Mesenchymal stem cell (in vitro differentiated cells and primary cell): ENCODE results near the gene OPN1SW.
A peak's percentile ranks its signal among the peaks of the same experiment; 100 is the strongest.

ENCODE experiments used
- DNase-seq: peaks from one replicate; pipeline ENCODE4 v3.0.0-alpha.2; 2013
- H2AFZ ChIP-seq: one replicate; pipeline ENCODE4 v1.6.1; 2013; ENCODE audit warnings: low read depth, mild to moderate bottlenecking, control low read depth, inconsistent platforms, low read length, moderate library complexity
- H2AK5ac ChIP-seq: 2 replicates; pipeline ENCODE4 v1.6.1; 2013; ENCODE audit warnings: low read length, moderate library complexity, mild to moderate bottlenecking, inconsistent platforms; ENCODE audit not compliant: severe bottlenecking
- H2BK120ac ChIP-seq: one replicate; pipeline ENCODE4 v1.6.1; 2013; ENCODE audit warnings: low read depth, mild to moderate bottlenecking, inconsistent platforms, low read length, moderate library complexity
- H2BK12ac ChIP-seq, 2 experiments: one replicate each; pipeline ENCODE4 v1.6.1; 2013; ENCODE audit warnings: inconsistent platforms in 2 of 2, low read length in 2 of 2, mild to moderate bottlenecking in 2 of 2, moderate library complexity in 2 of 2, control low read depth in 1 of 2
- H2BK15ac ChIP-seq: one replicate; pipeline ENCODE4 v1.6.1; 2013; ENCODE audit warnings: mild to moderate bottlenecking, low read depth, inconsistent platforms; ENCODE audit not compliant: poor library complexity, severe bottlenecking
- H2BK5ac ChIP-seq: 2 replicates; pipeline ENCODE4 v1.6.1; 2013; ENCODE audit warnings: low read depth, mild to moderate bottlenecking, low read length, control low read depth, inconsistent platforms; ENCODE audit not compliant: poor library complexity, severe bottlenecking
- H3K14ac ChIP-seq, 2 experiments: one replicate each; pipeline ENCODE4 v1.6.1; 2013; ENCODE audit warnings: inconsistent platforms in 2 of 2, low read length in 2 of 2, control low read depth in 1 of 2, mild to moderate bottlenecking in 1 of 2, moderate library complexity in 1 of 2
- H3K18ac ChIP-seq, 2 experiments: one replicate each; pipeline ENCODE4 v1.6.1; 2013; ENCODE audit warnings: inconsistent platforms in 2 of 2, low read length in 2 of 2, control low read depth in 1 of 2, low read depth in 1 of 2, mild to moderate bottlenecking in 1 of 2
- H3K23ac ChIP-seq, 2 experiments: one replicate each; pipeline ENCODE4 v1.6.1; 2013; ENCODE audit warnings: inconsistent platforms in 2 of 2, low read length in 2 of 2, mild to moderate bottlenecking in 2 of 2, moderate library complexity in 2 of 2, control low read depth in 1 of 2
- H3K27ac ChIP-seq: 2 replicates; pipeline ENCODE4 v1.5.1; 2013; ENCODE audit warnings: mild to moderate bottlenecking, moderate library complexity, low read length, control low read depth, inconsistent platforms; ENCODE audit not compliant: poor library complexity, severe bottlenecking
- H3K27me3 ChIP-seq, 2 experiments: 2 replicates each; pipeline versions ENCODE4 v1.6.1 to v1.7.0; 2013; ENCODE audit warnings: low read length in 2 of 2, mild to moderate bottlenecking in 2 of 2, moderate library complexity in 2 of 2, control low read depth in 1 of 2, inconsistent platforms in 1 of 2; ENCODE audit not compliant: control insufficient read depth in 1 of 2, insufficient read depth in 1 of 2
- H3K36me3 ChIP-seq, 2 experiments: 2 replicates each; pipeline versions ENCODE4 v1.6.1 to v1.7.0; 2013; ENCODE audit warnings: low read length in 2 of 2, control low read depth in 1 of 2, inconsistent platforms in 1 of 2, low read depth in 1 of 2, mild to moderate bottlenecking in 1 of 2; ENCODE audit not compliant: insufficient read depth in 2 of 2, control insufficient read depth in 1 of 2
- H3K4ac ChIP-seq, 2 experiments: one replicate each; pipeline ENCODE4 v1.6.1; 2013; ENCODE audit warnings: inconsistent platforms in 2 of 2, low read length in 2 of 2, mild to moderate bottlenecking in 2 of 2, moderate library complexity in 2 of 2, control low read depth in 1 of 2, low read depth in 1 of 2
- H3K4me1 ChIP-seq: 2 replicates; pipeline ENCODE4 v1.6.1; 2013; ENCODE audit warnings: low read depth, low read length, control low read depth; ENCODE audit not compliant: control insufficient read depth, insufficient read depth
- H3K4me2 ChIP-seq: 2 replicates; pipeline ENCODE4 v1.6.1; 2013; ENCODE audit warnings: low read length, mild to moderate bottlenecking, inconsistent platforms; ENCODE audit not compliant: poor library complexity, severe bottlenecking
- H3K4me3 ChIP-seq, 2 experiments: 2 replicates each; pipeline versions ENCODE4 v1.5.1 to v1.7.0; 2013; ENCODE audit warnings: low read length in 2 of 2, mild to moderate bottlenecking in 2 of 2, control low read depth in 1 of 2, low read depth in 1 of 2; ENCODE audit not compliant: insufficient read depth in 1 of 2
- H3K79me1 ChIP-seq: replicated peaks from 2 replicates; pipeline ENCODE4 v1.6.1; 2013; ENCODE audit warnings: mild to moderate bottlenecking, control low read depth, low read length, inconsistent platforms; ENCODE audit not compliant: poor library complexity, severe bottlenecking
- H3K9ac ChIP-seq: 2 replicates; pipeline ENCODE4 v1.7.0; 2013; ENCODE audit warnings: mild to moderate bottlenecking, low read length, moderate library complexity
- H3K9me3 ChIP-seq: 2 replicates; pipeline ENCODE4 v1.7.0; 2013; ENCODE audit warnings: mild to moderate bottlenecking, low read length; ENCODE audit not compliant: control insufficient read depth
- H4K8ac ChIP-seq: one replicate; pipeline ENCODE4 v1.6.1; 2013; ENCODE audit warnings: inconsistent platforms, mild to moderate bottlenecking, low read length, moderate library complexity
- H4K91ac ChIP-seq: one replicate; pipeline ENCODE4 v1.6.1; 2013; ENCODE audit warnings: mild to moderate bottlenecking, low read length, inconsistent platforms
- WGBS: methylation state at CpG from one replicate; pipeline ENCODE4 v1.1.7; 2013; ENCODE audit warnings: mixed read lengths; 5-methylcytosine and 5-hydroxymethylcytosine counted together

OPN1SW gene

DNA sequence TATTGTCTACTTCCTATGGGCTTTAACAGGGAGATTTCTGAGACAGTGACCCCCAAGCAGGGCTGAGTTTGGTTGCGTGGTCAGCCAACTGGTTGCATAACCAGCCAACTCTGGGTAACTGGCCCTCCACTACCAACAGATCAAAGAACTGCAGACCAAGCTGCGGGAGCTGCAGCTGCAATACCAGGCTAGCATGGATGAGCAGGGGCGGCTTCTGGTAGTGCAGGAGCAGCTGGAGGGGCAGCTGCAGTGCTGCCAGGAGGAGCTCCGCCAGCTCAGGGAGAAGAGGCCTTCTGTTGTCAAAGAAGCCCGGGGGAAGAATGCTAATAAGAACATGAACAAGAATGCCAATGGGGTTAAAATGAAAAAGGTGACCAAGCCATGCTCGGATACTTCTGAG lies 38.9 kb upstream of the OPN1SW start:
- Histone ChIP-seq H4K91ac (no peak overlapping the region), H3K4me1 (peaks cover 2% of the 10 kb centered on the region), H3K23ac (no peak overlapping the region), H2BK5ac (no peak overlapping the region), H3K4me2 (no peak overlapping the region), H3K36me3 (peaks cover 0 to 8% of the 10 kb centered on the region in 2 experiments), H2BK15ac (no peak overlapping the region), H3K4ac (no peak overlapping the region), H4K8ac (no peak overlapping the region), H3K18ac (no peak overlapping the region), H3K27ac (no peak overlapping the region), H2BK12ac (no peak overlapping the region), H2BK120ac (no peak overlapping the region), H3K4me3 (no peak overlapping the region), H3K79me1 (no peaks in the 10 kb centered on the region), H2AK5ac (no peak overlapping the region), H2AFZ (no peak overlapping the region), H3K27me3 (peaks cover 3 to 47% of the 10 kb centered on the region in 2 experiments), H3K9me3 (no peaks in the 10 kb centered on the region), H3K9ac (no peak overlapping the region), H3K14ac (no peak overlapping the region)
- WGBS: 98% methylated on average over 6 of the region's 6 CpGs
- no peak for DNase-seq

GRCh38 chr7:128812514-128813168 lies 37.0 kb upstream of the OPN1SW start:
- H3K27me3 ChIP-seq: peaks cover 3 to 31% of the 10 kb centered on the region in 2 experiments
- H3K4ac ChIP-seq: no peak overlapping the region
- no peak for DNase-seq
- H2BK12ac ChIP-seq: no peak overlapping the region
- no peak overlapping the region for H3K18ac ChIP-seq
- no peak overlapping the region for H2BK120ac ChIP-seq
- H3K14ac ChIP-seq: no peak overlapping the region
- H2BK5ac ChIP-seq: no peak overlapping the region
- no peak overlapping the region for H3K9ac ChIP-seq
- H3K27ac ChIP-seq: no peak overlapping the region
- peaks cover 2% of the 10 kb centered on the region for H3K4me1 ChIP-seq
- no peak overlapping the region for H3K4me3 ChIP-seq
- no peak overlapping the region for H2AFZ ChIP-seq
- no peaks in the 10 kb centered on the region for H3K9me3 ChIP-seq
- 72% methylated on average over 11 of the region's 11 CpGs for WGBS
- no peak overlapping the region for H2AK5ac ChIP-seq
- H3K23ac ChIP-seq: peak overlapping the region in 1 of 2 experiments; percentile 34
- no peak overlapping the region for H3K4me2 ChIP-seq
- H4K8ac ChIP-seq: no peak overlapping the region
- H3K36me3 ChIP-seq: peaks cover 0 to 22% of the 10 kb centered on the region in 2 experiments
- no peak overlapping the region for H4K91ac ChIP-seq
- H3K79me1 ChIP-seq: no peaks in the 10 kb centered on the region
- no peak overlapping the region for H2BK15ac ChIP-seq

GRCh38 chr7:128811631-128812430 lies 36.2 kb upstream of the OPN1SW start:
- H2BK5ac ChIP-seq: no peak overlapping the region
- no peak overlapping the region for H3K4ac ChIP-seq
- no peak overlapping the region for H3K27ac ChIP-seq
- H4K8ac ChIP-seq: no peak overlapping the region
- no peak overlapping the region for H3K18ac ChIP-seq
- no peak overlapping the region for H2BK120ac ChIP-seq
- H3K9me3 ChIP-seq: no peaks in the 10 kb centered on the region
- no peak overlapping the region for H3K23ac ChIP-seq
- no peak overlapping the region for H3K9ac ChIP-seq
- H3K27me3 ChIP-seq: peaks cover 2 to 23% of the 10 kb centered on the region in 2 experiments
- no peak overlapping the region for H3K4me3 ChIP-seq
- H3K14ac ChIP-seq: no peak overlapping the region
- DNase-seq: no peak
- peaks cover 2% of the 10 kb centered on the region for H3K4me1 ChIP-seq
- H3K4me2 ChIP-seq: no peak overlapping the region
- 95% methylated on average over 11 of the region's 11 CpGs for WGBS
- no peak overlapping the region for H2BK12ac ChIP-seq
- H3K36me3 ChIP-seq: peaks cover 5 to 29% of the 10 kb centered on the region in 2 experiments
- H2AK5ac ChIP-seq: no peak overlapping the region
- H3K79me1 ChIP-seq: no peaks in the 10 kb centered on the region
- H2AFZ ChIP-seq: no peak overlapping the region
- no peak overlapping the region for H4K91ac ChIP-seq
- H2BK15ac ChIP-seq: no peak overlapping the region

DNA sequence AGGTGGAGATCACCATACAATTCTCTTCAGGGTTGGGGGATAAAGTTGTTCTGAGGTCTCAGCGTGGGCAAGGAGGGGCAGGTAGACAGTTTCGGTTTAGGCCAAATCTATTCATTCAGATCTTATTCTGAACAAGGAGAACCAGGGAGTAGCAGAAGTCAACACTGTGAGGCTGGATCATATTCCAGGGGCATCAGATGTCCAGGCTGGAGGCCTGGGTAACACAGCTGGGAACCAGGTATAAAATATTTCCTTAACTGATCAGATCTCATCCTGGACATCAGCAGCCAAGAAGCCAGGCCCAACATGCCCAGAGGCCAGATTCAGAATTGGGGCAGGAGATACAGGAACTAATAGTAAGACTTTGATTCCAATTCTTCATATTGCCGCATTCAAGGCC lies 35.4 kb upstream of the OPN1SW start:
- H3K18ac ChIP-seq: no peak overlapping the region
- no peak overlapping the region for H3K4me2 ChIP-seq
- WGBS: 98% methylated on average over 2 of the region's 3 CpGs
- peaks cover 0 to 15% of the 10 kb centered on the region in 2 experiments for H3K27me3 ChIP-seq
- H3K9me3 ChIP-seq: no peaks in the 10 kb centered on the region
- no peak overlapping the region for H2AFZ ChIP-seq
- no peak overlapping the region for H3K4ac ChIP-seq
- H3K36me3 ChIP-seq: peaks cover 5 to 37% of the 10 kb centered on the region in 2 experiments
- H3K27ac ChIP-seq: no peak overlapping the region
- H2BK120ac ChIP-seq: no peak overlapping the region
- no peak overlapping the region for H3K4me3 ChIP-seq
- H2BK12ac ChIP-seq: no peak overlapping the region
- H2AK5ac ChIP-seq: no peak overlapping the region
- DNase-seq: no peak
- H2BK15ac ChIP-seq: no peak overlapping the region
- no peak overlapping the region for H3K9ac ChIP-seq
- peaks cover 2% of the 10 kb centered on the region for H3K4me1 ChIP-seq
- no peaks in the 10 kb centered on the region for H3K79me1 ChIP-seq
- H2BK5ac ChIP-seq: no peak overlapping the region
- no peak overlapping the region for H4K8ac ChIP-seq
- H3K23ac ChIP-seq: no peak overlapping the region
- no peak overlapping the region for H4K91ac ChIP-seq
- H3K14ac ChIP-seq: no peak overlapping the region
